Osteoblast (primary cell): ENCODE measurements around the gene TTC7B. TPM values are rescaled to one million over a fixed set of nuclear protein-coding genes. Genes with fewer than 3 reads are reported as not detected.

Source experiments
- DNase-seq: peaks from one replicate; pipeline ENCODE4 v3.0.0; 2011; ENCODE audit warnings: low spot score, mixed read lengths; ENCODE audit not compliant: insufficient read length; ENCODE audit errors: missing footprints
- H2AFZ ChIP-seq: 2 replicates; pipeline ENCODE4 v1.6.0; 2011; ENCODE audit warnings: mild to moderate bottlenecking, low read length
- H3K27ac ChIP-seq: 2 replicates; pipeline ENCODE4 v1.5.1; 2011; ENCODE audit warnings: mild to moderate bottlenecking, low read depth, low read length, moderate library complexity
- H3K27me3 ChIP-seq: 2 replicates; pipeline ENCODE4 v1.6.0; 2012; ENCODE audit warnings: mild to moderate bottlenecking, control low read depth, inconsistent platforms, low read length, moderate library complexity; ENCODE audit not compliant: insufficient read depth
- H3K36me3 ChIP-seq: 2 replicates; pipeline ENCODE4 v1.5.1; 2011; ENCODE audit warnings: mild to moderate bottlenecking, low read length, control low read depth, moderate library complexity; ENCODE audit not compliant: insufficient read depth
- H3K4me1 ChIP-seq: 2 replicates; pipeline ENCODE4 v1.5.1; 2011; ENCODE audit warnings: mild to moderate bottlenecking, low read length, control low read depth, moderate library complexity; ENCODE audit not compliant: insufficient read depth
- H3K4me2 ChIP-seq: 2 replicates; pipeline ENCODE4 v1.6.0; 2011; ENCODE audit warnings: mild to moderate bottlenecking, low read length; ENCODE audit not compliant: insufficient read depth
- H3K4me3 ChIP-seq: fragments of 200-600 bp; sonication (generic); 3 replicates; pipeline ENCODE4 v1.5.1; 2012; ENCODE audit warnings: mild to moderate bottlenecking, low read length, inconsistent platforms; ENCODE audit not compliant: insufficient read depth
- H3K79me2 ChIP-seq: 2 replicates; pipeline ENCODE4 v1.6.0; 2012; ENCODE audit warnings: mild to moderate bottlenecking, low read length, control low read depth, inconsistent platforms; ENCODE audit not compliant: insufficient read depth
- H3K9me3 ChIP-seq: 2 replicates; pipeline ENCODE4 v1.5.1; 2011; ENCODE audit warnings: low read depth, low read length, control low read depth
- H4K20me1 ChIP-seq: 2 replicates; pipeline ENCODE4 v1.6.0; 2012; ENCODE audit warnings: mild to moderate bottlenecking, low read length, control low read depth; ENCODE audit not compliant: insufficient read depth
- CTCF ChIP-seq: IDR thresholded peaks from 2 replicates; pipeline ENCODE4 v1.5.1; 2011; ENCODE audit warnings: mild to moderate bottlenecking, low read depth, low read length, moderate library complexity; ENCODE audit errors: extremely low read depth
- total RNA-seq: library from RNA; depleted of rRNA; stranded (reverse); fragments of >200 nt; gene quantifications from 2 replicates; pipeline ENCODE4 v1.2.3, GENCODE V29; 2012

The TTC7B gene
- total RNA-seq, 1 donor: 14.5 TPM

GRCh38 chr14:90753456-90754005 is 62.7 kb downstream of the TTC7B start:
- Histone ChIP-seq H3K36me3 (no peaks in the 10 kb centered on the region), H4K20me1 (no peaks in the 10 kb centered on the region), H3K4me1 (peaks cover under 1% of the 10 kb centered on the region), H3K27ac (no peak overlapping the region), H3K79me2 (no peaks in the 10 kb centered on the region), H3K4me3 (no peak overlapping the region), H3K9me3 (peaks cover 3% of the 10 kb centered on the region), H2AFZ (no peak overlapping the region), H3K27me3 (no peaks in the 10 kb centered on the region), H3K4me2 (no peak overlapping the region)
- TF ChIP-seq CTCF: no peak
- DNase-seq: no peak

- DNase-seq: no peak
- Histone ChIP-seq H3K36me3 (no peaks in the 10 kb centered on the region), H3K4me1 (no peaks in the 10 kb centered on the region), H4K20me1 (no peaks in the 10 kb centered on the region), H3K27ac (no peak overlapping the region), H2AFZ (no peak overlapping the region), H3K79me2 (no peaks in the 10 kb centered on the region), H3K4me3 (no peak overlapping the region), H3K4me2 (no peak overlapping the region), H3K27me3 (no peaks in the 10 kb centered on the region), H3K9me3 (peaks cover 4% of the 10 kb centered on the region)
- TF ChIP-seq CTCF: no peak
Observed at GRCh38 chr14:90750701-90751100, 65.5 kb downstream of the TTC7B start.

- H3K27ac ChIP-seq: no peak overlapping the region
- no peaks in the 10 kb centered on the region for H3K36me3 ChIP-seq
- no peak overlapping the region for H2AFZ ChIP-seq
- H3K9me3 ChIP-seq: peaks cover 4% of the 10 kb centered on the region
- H4K20me1 ChIP-seq: no peaks in the 10 kb centered on the region
- no peaks in the 10 kb centered on the region for H3K79me2 ChIP-seq
- H3K4me3 ChIP-seq: no peak overlapping the region
- no peak for DNase-seq
- no peaks in the 10 kb centered on the region for H3K4me1 ChIP-seq
- TF ChIP-seq CTCF: no peak
- H3K27me3 ChIP-seq: no peaks in the 10 kb centered on the region
- no peak overlapping the region for H3K4me2 ChIP-seq
Observed at GRCh38 chr14:90750191-90750590, 66.0 kb downstream of the TTC7B start.

- H3K4me1 ChIP-seq: no peaks in the 10 kb centered on the region
- no peak for TF ChIP-seq CTCF
- DNase-seq: no peak
- peaks cover 3% of the 10 kb centered on the region for H3K36me3 ChIP-seq
- H3K4me2 ChIP-seq: no peak overlapping the region
- no peaks in the 10 kb centered on the region for H3K27me3 ChIP-seq
- H3K79me2 ChIP-seq: no peaks in the 10 kb centered on the region
- no peak overlapping the region for H3K4me3 ChIP-seq
- H3K27ac ChIP-seq: no peak overlapping the region
- H3K9me3 ChIP-seq: peaks cover 4% of the 10 kb centered on the region
- no peak overlapping the region for H2AFZ ChIP-seq
- no peaks in the 10 kb centered on the region for H4K20me1 ChIP-seq
Observed at GRCh38 chr14:90747909-90748308, 68.3 kb downstream of the TTC7B start.
